Muscle layer of colon (tissue), 2 donors: ENCODE results near the gene IQGAP1.
"Not testable (repeated sequence)": the region's sequence is repeated elsewhere in the genome, so short reads cannot be mapped to it uniquely, and the experiment has no call there.

Source experiments
- H3K27ac ChIP-seq: one replicate; pipeline ENCODE4 v1.7.0; 2013; ENCODE audit warnings: low read depth, mild to moderate bottlenecking, low read length, moderate library complexity
- H3K27me3 ChIP-seq, 2 donors: one replicate each; pipeline ENCODE4 v1.7.0; 2013; ENCODE audit warnings: low read length in 2 of 2, mild to moderate bottlenecking in 2 of 2; ENCODE audit not compliant: insufficient read depth in 2 of 2, control insufficient read depth in 1 of 2
- H3K36me3 ChIP-seq: one replicate; pipeline ENCODE4 v1.7.0; 2013; ENCODE audit warnings: mild to moderate bottlenecking, low read length; ENCODE audit not compliant: insufficient read depth
- H3K4me1 ChIP-seq: one replicate; pipeline ENCODE4 v1.7.0; 2013; ENCODE audit warnings: mild to moderate bottlenecking, low read length; ENCODE audit not compliant: insufficient read depth
- H3K4me3 ChIP-seq, 2 donors: one replicate each; pipeline ENCODE4 v1.7.0; 2013; ENCODE audit warnings: low read length in 2 of 2, low read depth in 1 of 2, mild to moderate bottlenecking in 1 of 2, moderate library complexity in 1 of 2
- H3K9ac ChIP-seq: one replicate; pipeline ENCODE4 v1.7.0; 2013; ENCODE audit warnings: low read length
- H3K9me3 ChIP-seq: one replicate; pipeline ENCODE4 v1.7.0; 2013; ENCODE audit warnings: mild to moderate bottlenecking, low read length
- donor health status: abdominal sarcoma.
- donor health status: Adenocarcinoma of cecum.

Gene IQGAP1

GRCh38 chr15:90497376-90497775 is 109.3 kb downstream of the IQGAP1 start:
- Histone ChIP-seq H3K36me3 (peaks cover 59% of the 10 kb centered on the region), H3K4me1 (no peaks in the 10 kb centered on the region)

GRCh38 chr15:90497912-90498311 is 109.9 kb downstream of the IQGAP1 start:
- H3K9me3 ChIP-seq, result no peaks in the 10 kb centered on the region
- H3K27ac ChIP-seq, result no peak overlapping the region
- no peak overlapping the region for H3K4me3 ChIP-seq
- H3K9ac ChIP-seq, result no peak overlapping the region
- no peaks in the 10 kb centered on the region for H3K27me3 ChIP-seq
- peaks cover 54% of the 10 kb centered on the region for H3K36me3 ChIP-seq
- no peaks in the 10 kb centered on the region for H3K4me1 ChIP-seq

More at GRCh38 chr15:90497376-90497775, 109.3 kb downstream of the IQGAP1 start:
- Histone ChIP-seq H3K9me3 (no peaks in the 10 kb centered on the region), H3K9ac (no peak overlapping the region), H3K27ac (no peak overlapping the region), H3K27me3 (no peaks in the 10 kb centered on the region), H3K4me3 (no peak overlapping the region)

GRCh38 chr15:90500171-90500570 is 112.1 kb downstream of the IQGAP1 start:
- H3K36me3 ChIP-seq, result peaks cover 46% of the 10 kb centered on the region
- H3K9ac ChIP-seq, result no peak overlapping the region
- no peaks in the 10 kb centered on the region for H3K27me3 ChIP-seq
- H3K27ac ChIP-seq, result no peak overlapping the region
- H3K9me3 ChIP-seq, result no peaks in the 10 kb centered on the region
- no peak overlapping the region for H3K4me3 ChIP-seq
- no peaks in the 10 kb centered on the region for H3K4me1 ChIP-seq

GRCh38 chr15:90501898-90502297 is 113.9 kb downstream of the IQGAP1 start:
- H3K27me3 ChIP-seq, result no peaks in the 10 kb centered on the region
- H3K9me3 ChIP-seq, result no peaks in the 10 kb centered on the region
- H3K9ac ChIP-seq, result no peak overlapping the region
- H3K36me3 ChIP-seq, result peaks cover 41% of the 10 kb centered on the region
- no peak overlapping the region for H3K27ac ChIP-seq
- no peak overlapping the region for H3K4me3 ChIP-seq
- no peaks in the 10 kb centered on the region for H3K4me1 ChIP-seq

GRCh38 chr15:90510781-90511180 is 122.7 kb downstream of the IQGAP1 start:
- H3K36me3 ChIP-seq, H3K27ac ChIP-seq, H3K27me3 ChIP-seq, H3K9ac ChIP-seq, H3K4me1 ChIP-seq, H3K9me3 ChIP-seq, H3K4me3 ChIP-seq: not testable (repeated sequence)

GRCh38 chr15:90511211-90511618 is 123.2 kb downstream of the IQGAP1 start:
- not testable (repeated sequence) for H3K4me3 ChIP-seq, H3K27ac ChIP-seq

GRCh38 chr15:90512276-90512675 is 124.2 kb downstream of the IQGAP1 start:
- H3K27me3 ChIP-seq, result no peaks in the 10 kb centered on the region

More at GRCh38 chr15:90511211-90511618, 123.2 kb downstream of the IQGAP1 start:
- not testable (repeated sequence) for H3K27me3 ChIP-seq, H3K9me3 ChIP-seq, H3K36me3 ChIP-seq, H3K4me1 ChIP-seq, H3K9ac ChIP-seq

GRCh38 chr15:90512981-90513380 is 124.9 kb downstream of the IQGAP1 start:
- H3K4me3 ChIP-seq, result no peak overlapping the region
- no peaks in the 10 kb centered on the region for H3K9me3 ChIP-seq
- no peak overlapping the region for H3K9ac ChIP-seq
- no peaks in the 10 kb centered on the region for H3K36me3 ChIP-seq
- no peaks in the 10 kb centered on the region for H3K4me1 ChIP-seq
- H3K27ac ChIP-seq, result no peak overlapping the region
- no peaks in the 10 kb centered on the region for H3K27me3 ChIP-seq

More at GRCh38 chr15:90512276-90512675, 124.2 kb downstream of the IQGAP1 start:
- Histone ChIP-seq H3K27ac (no peak overlapping the region), H3K9ac (no peak overlapping the region), H3K4me3 (no peak overlapping the region), H3K9me3 (no peaks in the 10 kb centered on the region), H3K4me1 (no peaks in the 10 kb centered on the region), H3K36me3 (no peaks in the 10 kb centered on the region)

GRCh38 chr15:90513448-90513847 is 125.4 kb downstream of the IQGAP1 start:
- H3K36me3 ChIP-seq, result no peaks in the 10 kb centered on the region

GRCh38 chr15:90513893-90514292 is 125.9 kb downstream of the IQGAP1 start:
- H3K4me3 ChIP-seq, H3K9me3 ChIP-seq, H3K36me3 ChIP-seq, H3K4me1 ChIP-seq, H3K27ac ChIP-seq, H3K27me3 ChIP-seq, H3K9ac ChIP-seq: not testable (repeated sequence)

More at GRCh38 chr15:90513448-90513847, 125.4 kb downstream of the IQGAP1 start:
- Histone ChIP-seq H3K4me3 (no peak overlapping the region), H3K27ac (no peak overlapping the region), H3K27me3 (no peaks in the 10 kb centered on the region), H3K4me1 (no peaks in the 10 kb centered on the region), H3K9me3 (no peaks in the 10 kb centered on the region), H3K9ac (no peak overlapping the region)

- H3K27ac ChIP-seq, result no peak overlapping the region
Measured at GRCh38 chr15:90519688-90520087, 131.6 kb downstream of the IQGAP1 start.

GRCh38 chr15:90520365-90520764 is 132.3 kb downstream of the IQGAP1 start:
- Histone ChIP-seq H3K4me3 (no peak overlapping the region), H3K27me3 (no peaks in the 10 kb centered on the region), H3K9ac (no peak overlapping the region), H3K27ac (no peak overlapping the region), H3K36me3 (no peaks in the 10 kb centered on the region), H3K4me1 (no peaks in the 10 kb centered on the region), H3K9me3 (no peaks in the 10 kb centered on the region)

More at GRCh38 chr15:90519688-90520087, 131.6 kb downstream of the IQGAP1 start:
- Histone ChIP-seq H3K9me3 (no peaks in the 10 kb centered on the region), H3K27me3 (no peaks in the 10 kb centered on the region), H3K9ac (no peak overlapping the region), H3K4me3 (no peak overlapping the region), H3K36me3 (no peaks in the 10 kb centered on the region), H3K4me1 (no peaks in the 10 kb centered on the region)
